ENCODE measurements around the gene SORT1.
"Not testable (repeated sequence)": the region's sequence is repeated elsewhere in the genome, so short reads cannot be mapped to it uniquely, and the experiment has no call there.

The SORT1 gene

DNA sequence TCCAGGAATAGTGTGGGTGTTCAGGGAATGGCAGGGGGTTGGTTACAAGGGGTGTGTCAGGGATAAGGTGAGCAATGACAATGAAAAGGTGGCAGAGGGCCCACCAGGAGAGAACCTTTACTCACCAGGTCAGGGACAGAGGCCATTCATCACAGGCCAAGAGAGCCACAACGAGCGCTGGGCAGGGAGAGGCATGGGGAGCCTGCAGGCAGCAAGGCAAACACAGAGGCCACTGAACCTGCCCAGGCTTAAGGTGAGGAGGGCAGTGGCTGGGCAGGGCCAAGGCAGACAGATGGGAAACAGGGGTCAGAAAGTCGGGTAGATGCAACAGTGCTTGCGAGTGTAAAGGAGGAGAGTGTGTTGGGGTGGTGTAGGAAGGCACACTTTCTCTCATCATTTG, 62.6 kb downstream of the SORT1 start:
- no peak for DNase-seq

- no peak for DNase-seq
Measured at GRCh38 chr1:109331113-109331512, 66.6 kb downstream of the SORT1 start.

DNA sequence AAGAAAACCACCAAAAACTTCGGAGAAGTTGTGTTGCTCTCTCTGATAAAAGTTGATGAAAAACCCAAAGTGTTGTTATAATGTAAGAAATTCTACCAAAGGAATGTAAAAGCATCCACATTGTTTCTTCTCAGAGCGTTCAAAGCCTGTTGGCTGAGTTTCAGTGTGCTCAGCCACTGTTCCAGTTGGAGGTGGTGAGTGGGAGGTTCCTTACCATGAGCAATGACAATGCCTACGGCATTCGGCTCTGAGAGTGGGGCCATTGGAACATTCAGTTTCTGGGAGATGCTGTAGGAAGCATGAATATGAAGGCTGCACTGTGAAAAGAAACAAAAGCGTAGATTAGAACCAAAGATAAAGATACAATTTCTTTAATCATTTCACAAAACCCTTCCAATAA, 70.4 kb downstream of the SORT1 start:
- DNase-seq, result no peak

DNA sequence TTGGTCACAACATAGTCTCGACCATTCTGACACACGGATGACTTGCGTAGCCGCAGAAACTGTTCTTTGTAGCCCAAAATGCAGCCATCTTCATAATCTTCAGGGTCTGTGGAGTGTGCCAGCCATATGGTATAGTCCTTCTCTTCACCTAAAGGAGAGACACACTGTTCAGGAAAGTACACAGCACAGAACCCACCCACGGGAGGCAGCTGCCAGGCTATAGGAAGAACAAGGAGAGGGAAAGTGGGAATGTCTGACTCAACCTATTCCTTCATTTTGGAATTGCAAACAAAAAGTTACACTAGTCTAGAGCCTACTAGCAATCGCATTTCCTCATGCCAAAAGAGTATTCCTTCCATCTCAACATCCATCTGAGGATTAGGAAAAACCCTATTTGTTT, 74.7 kb downstream of the SORT1 start:
- no peak for DNase-seq

DNA sequence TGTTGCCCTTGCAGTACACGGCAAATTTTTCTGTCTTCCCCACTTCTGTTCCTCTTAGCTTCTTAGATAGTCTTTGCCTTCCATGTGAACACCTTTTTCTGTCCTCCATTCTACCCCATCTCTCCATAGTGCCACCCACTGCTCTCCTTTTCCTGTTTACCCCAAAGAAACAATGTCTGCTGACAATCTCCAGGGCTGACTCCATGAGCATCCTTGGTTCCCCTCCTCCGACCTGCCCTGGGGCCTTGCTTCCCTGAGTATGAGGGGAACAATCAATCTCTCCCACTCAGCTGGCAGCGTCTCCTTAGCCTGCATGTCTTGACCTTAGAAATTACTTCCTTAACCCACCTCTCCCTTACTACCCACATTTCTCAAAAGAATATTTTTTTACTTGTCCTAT, 78.6 kb downstream of the SORT1 start:
- no peak for DNase-seq

GRCh38 chr1:109316506-109316905, 81.2 kb downstream of the SORT1 start:
- DNase-seq, result no peak

DNA sequence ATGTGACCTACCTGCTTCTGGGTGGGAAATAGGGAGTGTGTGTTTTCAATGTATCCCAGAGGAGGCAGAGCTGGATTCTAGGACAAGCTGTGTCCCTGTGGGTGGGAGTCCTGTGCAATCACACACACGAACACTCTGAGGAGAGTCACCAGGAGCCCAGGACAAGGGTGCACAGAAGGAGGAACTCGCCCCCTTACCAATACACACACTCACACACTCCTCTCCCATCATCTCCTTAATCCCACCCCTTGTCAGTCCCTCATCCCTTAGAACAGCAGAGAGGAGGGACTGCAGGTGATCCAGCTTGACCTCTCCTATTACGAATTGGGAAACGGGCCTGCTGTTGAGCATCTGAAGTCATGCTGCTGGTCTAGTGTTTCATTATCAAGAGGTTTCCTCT, 82.4 kb downstream of the SORT1 start:
- DNase-seq, result no peak

DNA sequence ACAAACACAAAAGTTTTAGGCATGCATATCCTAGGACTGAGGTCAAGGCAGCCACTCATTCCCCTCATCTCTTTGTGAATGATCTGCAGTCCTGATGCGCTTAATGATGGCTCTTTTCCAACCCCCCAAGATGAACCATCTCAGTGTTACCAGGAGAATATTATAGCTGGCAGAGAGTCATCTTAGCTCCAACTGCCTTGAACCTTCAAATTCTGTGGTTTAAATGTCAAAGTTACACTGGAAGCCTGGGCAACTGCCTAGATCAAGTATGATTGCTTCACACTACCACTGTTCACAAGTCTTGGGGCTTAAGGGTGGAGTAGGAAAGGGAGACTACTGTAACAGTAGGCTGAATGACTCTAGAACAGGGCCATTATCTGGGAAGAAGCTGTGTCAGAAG, 82.9 kb downstream of the SORT1 start:
- DNase-seq, result no peak

DNA sequence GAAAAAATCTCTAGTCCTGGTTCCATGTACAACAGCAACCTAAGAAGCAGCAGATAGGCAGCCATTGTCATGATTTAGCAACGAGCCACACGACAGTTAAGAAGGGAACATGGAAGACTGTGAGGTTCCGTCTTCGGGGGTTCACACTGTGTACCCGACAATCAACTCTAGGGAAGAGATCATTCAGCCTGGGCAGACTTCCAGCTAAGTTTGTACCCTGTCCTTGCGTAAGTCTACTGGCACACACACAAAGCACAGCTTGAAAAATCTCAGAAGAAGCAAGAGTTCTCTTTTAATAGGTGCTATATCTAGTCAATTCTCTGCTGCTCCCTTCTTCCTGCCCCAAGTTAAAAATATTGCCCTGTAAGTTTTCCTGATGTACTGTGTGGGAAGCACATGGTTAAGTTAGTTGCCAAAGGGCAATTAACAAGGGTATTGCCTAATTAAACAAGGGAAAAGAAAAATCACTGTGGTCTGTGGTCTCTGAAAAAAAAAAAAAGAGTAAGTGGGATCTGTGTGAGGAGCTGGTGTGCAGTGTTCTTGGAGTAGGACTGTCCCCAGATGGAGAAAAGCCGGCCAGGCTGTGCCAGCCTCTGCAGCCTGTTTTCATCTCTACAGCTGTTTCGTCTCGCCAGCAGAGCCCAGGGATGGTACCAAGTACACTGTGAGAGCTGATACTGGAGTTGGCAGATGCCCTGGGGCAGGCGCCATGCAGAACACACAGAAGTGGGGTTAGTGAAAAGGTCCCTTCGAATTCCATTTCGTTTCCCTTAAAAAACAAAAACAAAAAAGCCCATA, 84.5 kb downstream of the SORT1 start:
- no peak for DNase-seq

GRCh38 chr1:109312246-109312645, 85.5 kb downstream of the SORT1 start:
- DNase-seq, result no peak

DNA sequence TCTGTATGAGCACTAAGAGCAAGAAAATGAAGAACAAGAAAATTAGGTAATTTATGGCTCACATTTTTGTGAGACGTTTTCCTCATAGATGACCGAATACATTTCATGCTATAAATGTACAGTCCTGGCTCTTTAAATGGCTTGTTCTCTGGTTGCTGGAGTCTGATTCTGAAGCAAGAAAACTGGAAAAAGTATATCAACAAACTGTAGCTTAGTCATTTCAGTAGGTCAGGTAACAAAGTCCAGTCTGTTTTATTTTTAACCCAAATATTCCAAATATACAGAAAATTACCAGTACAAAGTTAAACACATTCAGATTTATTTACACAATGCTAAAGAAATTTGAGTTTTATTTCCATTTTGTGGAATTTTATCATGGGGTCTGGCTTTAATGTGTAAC, 88.4 kb downstream of the SORT1 start:
- no peak for DNase-seq

- DNase-seq, result no peak
Measured at GRCh38 chr1:109307274-109308021, 90.3 kb downstream of the SORT1 start.

- DNase-seq, result no peak
Measured at GRCh38 chr1:109306832-109307273, 90.9 kb downstream of the SORT1 start, which contains the start of gene MYBPHL. Gene MYBPHL, minus strand, starts transcription at chr1:109307011. Its CDS starts 20 bp downstream, at chr1:109306991.

- not testable (repeated sequence) for DNase-seq
Measured at GRCh38 chr1:109305991-109306390, 91.7 kb downstream of the SORT1 start.

DNA sequence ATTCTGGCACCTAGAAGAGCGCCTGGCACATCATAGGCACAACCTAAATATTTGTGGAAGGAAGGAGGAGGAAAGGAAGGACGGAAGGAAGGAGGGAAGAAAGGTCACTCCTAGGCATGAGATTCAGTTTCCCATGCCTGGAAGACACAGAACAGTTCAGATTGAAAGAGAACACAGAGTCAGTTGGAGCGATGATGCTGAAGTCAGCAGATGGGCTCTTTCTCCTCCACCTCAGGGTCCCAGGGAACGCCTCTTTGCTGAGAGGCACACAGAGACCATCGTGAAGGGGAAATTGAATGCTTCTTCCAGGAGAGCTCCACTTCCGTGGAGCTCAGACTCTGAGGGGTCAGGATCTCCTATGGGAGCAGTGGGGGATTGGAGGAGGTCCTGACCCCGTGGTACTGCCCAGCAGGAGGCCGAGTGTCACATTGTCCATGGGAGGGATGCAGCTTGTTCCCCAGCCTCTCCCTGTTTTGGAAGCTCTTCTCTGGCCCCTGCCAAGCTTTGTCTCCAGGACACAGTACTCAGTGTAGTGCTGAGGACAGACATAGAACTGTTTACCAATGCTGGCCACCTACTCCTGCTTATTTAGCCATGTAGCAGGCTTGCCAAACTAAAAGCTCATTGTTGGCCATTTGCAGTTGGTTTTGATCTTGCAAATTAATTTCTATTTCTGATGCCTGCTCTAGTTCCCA, 93.3 kb downstream of the SORT1 start:
- DNase-seq, result no peak

- no peak for DNase-seq
Measured at GRCh38 chr1:109301874-109302273, 95.8 kb downstream of the SORT1 start.

DNA sequence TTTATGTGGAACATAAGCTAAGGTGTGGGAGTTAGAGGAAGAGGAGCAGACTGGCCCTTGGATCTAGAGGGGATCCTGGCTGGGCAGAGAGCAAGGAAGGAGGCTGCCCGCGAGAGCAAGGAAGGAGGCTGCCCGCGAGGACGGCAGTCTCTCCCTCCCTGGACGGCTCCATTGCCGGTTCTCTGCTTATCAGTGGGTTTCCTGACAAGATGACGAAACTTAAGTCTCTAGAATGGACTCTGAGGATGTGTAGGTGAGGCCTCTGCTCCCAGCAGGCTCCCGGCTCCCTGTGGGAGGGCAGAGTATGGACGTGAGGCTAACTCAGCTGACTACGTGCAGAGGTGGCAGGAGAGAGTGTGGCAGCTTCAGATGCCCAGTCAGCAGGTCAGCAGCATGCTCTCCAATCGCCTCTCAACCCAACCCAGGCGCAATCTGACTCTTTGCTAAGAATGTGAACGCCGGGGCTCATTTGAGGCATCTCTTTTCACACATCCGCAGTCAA, 97.0 kb downstream of the SORT1 start:
- no peak for DNase-seq

DNA sequence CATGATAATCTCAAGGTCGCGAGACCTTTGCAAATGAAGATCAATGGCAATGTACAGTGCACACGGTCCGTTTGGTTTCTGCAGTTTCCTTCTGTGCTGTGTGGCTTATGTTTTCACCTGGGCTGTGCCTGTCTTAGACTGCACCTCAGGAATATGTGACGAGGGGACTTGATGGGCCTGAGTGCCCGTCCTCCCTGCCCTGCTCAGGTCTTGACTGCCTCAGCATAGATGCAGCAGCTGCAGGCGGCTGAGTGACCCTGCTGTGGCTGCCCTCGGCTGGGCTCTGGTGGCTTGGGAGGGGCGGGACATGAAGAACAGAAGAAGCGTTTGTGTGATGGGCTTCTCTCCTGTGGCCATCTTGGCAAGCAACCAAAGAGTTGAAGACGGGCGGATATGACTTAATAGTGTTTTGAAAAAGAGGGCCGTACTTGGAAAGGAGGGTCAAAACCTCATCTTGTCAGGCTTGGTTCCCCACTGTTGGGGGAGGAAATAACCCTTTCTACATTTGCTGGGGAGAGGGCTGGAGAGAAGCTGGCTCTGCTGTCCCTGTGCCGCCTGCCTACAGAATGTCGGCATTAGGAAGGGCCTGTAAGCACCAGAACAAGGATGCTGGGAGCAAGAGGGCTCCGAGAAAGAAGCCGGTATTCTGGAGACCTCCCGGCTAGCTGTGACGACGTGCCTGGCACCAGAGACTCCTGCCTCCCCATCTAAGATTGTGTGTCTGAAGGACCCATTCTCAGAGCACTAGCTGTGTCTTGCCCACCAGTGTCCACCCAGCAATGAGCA, 98.0 kb downstream of the SORT1 start:
- DNase-seq, result no peak

DNA sequence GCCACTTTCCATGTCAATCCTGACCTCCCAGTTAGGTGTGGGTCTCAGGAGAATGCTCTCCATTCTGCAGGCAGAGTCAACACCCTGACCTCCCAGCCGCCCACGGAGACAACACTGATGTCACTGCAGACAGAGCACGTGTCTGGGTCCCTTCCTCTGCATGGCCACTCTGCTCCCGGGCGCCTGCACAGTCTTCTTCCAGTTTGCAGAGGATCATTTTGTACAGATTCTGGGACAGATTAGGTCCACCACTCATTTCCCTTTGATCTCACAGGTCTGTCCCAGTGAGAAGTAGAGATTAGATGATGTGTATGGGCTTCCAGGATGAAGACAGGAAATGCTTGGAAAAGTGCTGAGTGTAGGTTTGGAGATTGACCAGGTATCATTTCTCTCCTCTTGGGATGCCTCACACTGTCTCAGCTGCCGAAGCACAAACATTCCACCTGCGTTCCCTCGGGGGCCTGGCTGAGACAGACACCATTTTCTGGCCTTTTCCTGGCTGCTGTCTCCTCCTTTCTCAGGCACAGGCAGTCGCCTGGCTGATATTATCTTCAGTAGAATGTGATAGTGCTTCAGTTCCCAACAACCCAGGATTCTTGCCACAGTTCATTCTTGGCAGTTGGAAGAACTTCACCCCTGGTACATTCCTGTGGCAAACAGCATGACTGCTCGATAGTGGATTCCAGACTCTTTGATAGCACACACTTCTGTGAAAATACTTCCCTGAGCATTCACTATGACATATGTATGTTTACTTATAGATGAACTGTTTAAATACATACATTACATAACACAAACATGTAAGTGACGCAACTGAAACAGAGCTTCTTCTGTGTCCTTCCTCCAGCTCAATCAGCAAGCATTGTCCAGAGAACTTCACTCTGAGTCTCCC, 98.8 kb downstream of the SORT1 start:
- DNase-seq, result no peak

DNA sequence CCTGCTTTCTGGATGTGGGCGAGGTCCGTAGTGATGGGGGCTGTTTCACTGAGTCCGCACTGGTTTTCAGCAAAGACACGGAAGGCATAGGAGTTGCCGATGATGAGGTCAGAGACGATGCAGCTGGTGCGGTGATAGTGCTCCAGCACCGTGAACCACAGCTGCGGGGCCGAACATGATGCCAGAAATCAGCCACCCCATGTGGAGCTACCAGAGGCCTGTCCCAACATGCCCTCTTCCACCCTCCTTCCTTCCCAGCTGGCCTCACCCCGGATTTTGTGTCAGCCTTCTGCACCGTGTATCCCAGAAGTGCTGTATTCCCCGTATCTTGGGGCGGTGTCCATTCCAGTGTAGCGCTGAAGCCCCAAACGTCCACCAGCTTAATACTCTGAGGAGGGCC, 100.9 kb downstream of the SORT1 start:
- no peak for DNase-seq

DNA sequence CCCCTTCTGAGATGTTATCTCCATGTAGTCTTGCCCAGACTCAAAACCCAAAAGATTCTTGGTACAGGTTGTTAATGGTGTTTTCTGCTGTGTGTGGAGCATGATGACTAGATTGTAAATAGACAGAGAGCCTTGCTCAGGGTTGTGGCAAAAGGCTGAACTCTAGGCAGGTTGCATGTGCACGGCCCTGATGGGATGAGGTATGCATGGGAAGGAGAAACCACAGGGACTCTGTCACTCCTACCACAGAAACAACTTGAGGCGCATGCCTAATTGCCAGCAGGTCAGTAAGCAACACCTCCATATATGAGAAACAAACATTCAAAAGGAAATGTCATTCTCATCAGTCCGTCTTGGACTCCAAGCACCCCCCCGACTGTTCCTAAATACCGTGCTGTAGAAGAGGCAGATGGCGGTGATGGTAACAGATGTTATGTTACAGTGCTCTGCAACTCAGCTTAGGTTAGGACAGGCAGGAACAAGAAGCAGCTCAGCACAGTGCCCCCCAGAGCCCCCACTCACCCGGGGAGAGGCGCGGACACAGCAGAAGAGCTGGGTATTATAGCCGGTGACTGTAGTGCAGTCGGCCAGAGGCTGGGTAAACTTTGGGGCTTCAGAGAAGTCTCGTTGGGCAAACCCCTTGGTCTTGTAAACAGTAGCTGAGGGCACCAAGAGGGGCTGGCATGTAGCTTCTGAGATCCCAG, 101.9 kb downstream of the SORT1 start:
- DNase-seq, result no peak
